GM13976 (cell line): ENCODE data around the gene PRPSAP2.
"Not testable (repeated sequence)": the region's sequence is repeated elsewhere in the genome, so short reads cannot be mapped to it uniquely, and the experiment has no call there.

Source experiments
- DNase-seq: peaks from one replicate; pipeline ENCODE4 v3.0.0; 2012; ENCODE audit warnings: low spot score
- CTCF ChIP-seq: IDR thresholded peaks from 2 replicates; pipeline ENCODE4 v1.5.1; 2012; ENCODE audit warnings: borderline replicate concordance, mild to moderate bottlenecking; ENCODE audit not compliant: insufficient read depth; ENCODE audit errors: extremely low read depth, missing control alignments, control extremely low read depth
- in situ Hi-C: fragments of 300-500 bp; cut with MboI; formaldehyde crosslinking; loops from one replicate; pipeline ENCODE4 v1.12.0; 2022; ENCODE audit warnings: low sequenced_read_pairs, mixed read lengths, inconsistent platforms; ENCODE audit not compliant: unreplicated experiment

The PRPSAP2 gene

GRCh38 chr17:18860161-18860972 lies 2.4 kb downstream of the PRPSAP2 start:
- in situ Hi-C loops, result no loop called here
- peak; percentile 84 for DNase-seq
- TF ChIP-seq CTCF, result no peak

- DNase-seq, result no peak
- TF ChIP-seq CTCF, result no peak
- in situ Hi-C loops, result no loop called here
Measured at GRCh38 chr17:18862011-18862410, 4.1 kb downstream of the PRPSAP2 start.

GRCh38 chr17:18864996-18865395 lies 7.1 kb downstream of the PRPSAP2 start:
- in situ Hi-C loops, DNase-seq: not testable (repeated sequence)

GRCh38 chr17:18866866-18867813 lies 9.2 kb downstream of the PRPSAP2 start:
- TF ChIP-seq CTCF, result no peak
- in situ Hi-C loops, result no loop called here
- DNase-seq, result no peak

- no peak for DNase-seq
- in situ Hi-C loops, result no loop called here
- TF ChIP-seq CTCF, result no peak
Measured at GRCh38 chr17:18877104-18877645, 19.2 kb downstream of the PRPSAP2 start.

- DNase-seq, result no peak
Measured at GRCh38 chr17:18888766-18889290, 30.9 kb downstream of the PRPSAP2 start.

More at GRCh38 chr17:18888766-18889290, 30.9 kb downstream of the PRPSAP2 start:
- in situ Hi-C loops, result no loop called here
- TF ChIP-seq CTCF, result no peak
